GM06990 (cell line): Measurements from ENCODE around the gene SAMD10.
"Not testable (repeated sequence)": the region's sequence is repeated elsewhere in the genome, so short reads cannot be mapped to it uniquely, and the experiment has no call there.

Experiments
- DNase-seq: peaks from one replicate; pipeline ENCODE4 v3.0.0-alpha.2; 2011; ENCODE audit not compliant: insufficient read length; ENCODE audit errors: extremely low read depth
- H3K27me3 ChIP-seq: replicated peaks from 2 replicates; pipeline ENCODE4 v1.6.0; 2011; ENCODE audit warnings: low read length; ENCODE audit not compliant: control insufficient read depth, insufficient read depth
- H3K36me3 ChIP-seq: 2 replicates; pipeline ENCODE4 v1.5.1; 2011; ENCODE audit warnings: low read length; ENCODE audit not compliant: control insufficient read depth, insufficient read depth
- H3K4me3 ChIP-seq: replicated peaks from 2 replicates; pipeline ENCODE4 v1.5.1; 2011; ENCODE audit warnings: low read depth, mild to moderate bottlenecking, control low read depth, low read length
- TF ChIP-seq, protein P1 (sequence below): IDR thresholded peaks from 2 replicates; pipeline ENCODE4 v1.5.1; 2011; ENCODE audit warnings: low read length, control low read depth, mild to moderate bottlenecking, inconsistent platforms; ENCODE audit not compliant: insufficient read depth, poor library complexity, severe bottlenecking

The SAMD10 gene

DNA sequence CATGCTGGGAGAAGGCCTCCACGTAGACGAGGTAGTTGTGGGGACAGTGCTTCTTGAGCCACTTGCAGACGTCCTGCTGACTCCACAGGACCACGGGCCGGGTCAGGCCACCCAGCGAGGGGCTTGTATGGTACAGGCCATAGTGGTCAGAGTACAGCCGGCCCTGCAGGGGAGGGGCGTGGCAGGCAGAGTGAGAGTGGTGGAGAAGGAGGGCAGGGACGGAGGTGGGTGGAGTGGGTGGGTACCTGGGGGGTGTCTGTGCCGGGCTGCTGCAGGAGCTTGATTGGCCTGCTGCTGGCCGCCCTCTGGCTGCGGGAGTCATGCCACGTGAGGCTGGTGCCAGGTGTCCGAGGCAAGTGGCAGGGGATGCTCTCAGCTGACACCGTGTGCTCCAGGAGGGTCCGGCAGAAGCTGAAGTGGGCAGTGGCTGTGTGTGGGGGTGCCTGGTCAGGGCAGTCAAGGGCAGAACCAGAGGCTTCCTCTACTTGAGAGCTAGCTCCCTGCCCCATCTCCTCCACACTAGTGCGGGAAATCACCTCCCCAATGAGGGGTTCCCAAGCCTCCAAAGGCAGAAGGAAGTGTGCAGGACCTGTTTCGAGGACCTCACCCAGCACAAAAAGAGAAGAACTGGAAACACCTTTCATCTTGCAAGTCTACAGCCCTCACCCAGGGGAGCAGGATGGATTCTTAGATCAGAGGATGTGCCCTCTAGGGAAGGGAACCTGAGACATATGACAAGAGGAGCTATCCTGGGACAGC, 2.3 kb downstream of the SAMD10 start:
- TF ChIP-seq, protein P1, sequence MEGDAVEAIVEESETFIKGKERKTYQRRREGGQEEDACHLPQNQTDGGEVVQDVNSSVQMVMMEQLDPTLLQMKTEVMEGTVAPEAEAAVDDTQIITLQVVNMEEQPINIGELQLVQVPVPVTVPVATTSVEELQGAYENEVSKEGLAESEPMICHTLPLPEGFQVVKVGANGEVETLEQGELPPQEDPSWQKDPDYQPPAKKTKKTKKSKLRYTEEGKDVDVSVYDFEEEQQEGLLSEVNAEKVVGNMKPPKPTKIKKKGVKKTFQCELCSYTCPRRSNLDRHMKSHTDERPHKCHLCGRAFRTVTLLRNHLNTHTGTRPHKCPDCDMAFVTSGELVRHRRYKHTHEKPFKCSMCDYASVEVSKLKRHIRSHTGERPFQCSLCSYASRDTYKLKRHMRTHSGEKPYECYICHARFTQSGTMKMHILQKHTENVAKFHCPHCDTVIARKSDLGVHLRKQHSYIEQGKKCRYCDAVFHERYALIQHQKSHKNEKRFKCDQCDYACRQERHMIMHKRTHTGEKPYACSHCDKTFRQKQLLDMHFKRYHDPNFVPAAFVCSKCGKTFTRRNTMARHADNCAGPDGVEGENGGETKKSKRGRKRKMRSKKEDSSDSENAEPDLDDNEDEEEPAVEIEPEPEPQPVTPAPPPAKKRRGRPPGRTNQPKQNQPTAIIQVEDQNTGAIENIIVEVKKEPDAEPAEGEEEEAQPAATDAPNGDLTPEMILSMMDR = no peak
- DNase-seq = no peak
- H3K27me3 ChIP-seq = no peaks in the 10 kb centered on the region
- peaks cover 23% of the 10 kb centered on the region for H3K36me3 ChIP-seq
- H3K4me3 ChIP-seq = no peak overlapping the region

GRCh38 chr20:63976511-63976910, 2.9 kb downstream of the SAMD10 start:
- peaks cover 23% of the 10 kb centered on the region for H3K36me3 ChIP-seq
- H3K4me3 ChIP-seq, DNase-seq, H3K27me3 ChIP-seq: not testable (repeated sequence)

DNA sequence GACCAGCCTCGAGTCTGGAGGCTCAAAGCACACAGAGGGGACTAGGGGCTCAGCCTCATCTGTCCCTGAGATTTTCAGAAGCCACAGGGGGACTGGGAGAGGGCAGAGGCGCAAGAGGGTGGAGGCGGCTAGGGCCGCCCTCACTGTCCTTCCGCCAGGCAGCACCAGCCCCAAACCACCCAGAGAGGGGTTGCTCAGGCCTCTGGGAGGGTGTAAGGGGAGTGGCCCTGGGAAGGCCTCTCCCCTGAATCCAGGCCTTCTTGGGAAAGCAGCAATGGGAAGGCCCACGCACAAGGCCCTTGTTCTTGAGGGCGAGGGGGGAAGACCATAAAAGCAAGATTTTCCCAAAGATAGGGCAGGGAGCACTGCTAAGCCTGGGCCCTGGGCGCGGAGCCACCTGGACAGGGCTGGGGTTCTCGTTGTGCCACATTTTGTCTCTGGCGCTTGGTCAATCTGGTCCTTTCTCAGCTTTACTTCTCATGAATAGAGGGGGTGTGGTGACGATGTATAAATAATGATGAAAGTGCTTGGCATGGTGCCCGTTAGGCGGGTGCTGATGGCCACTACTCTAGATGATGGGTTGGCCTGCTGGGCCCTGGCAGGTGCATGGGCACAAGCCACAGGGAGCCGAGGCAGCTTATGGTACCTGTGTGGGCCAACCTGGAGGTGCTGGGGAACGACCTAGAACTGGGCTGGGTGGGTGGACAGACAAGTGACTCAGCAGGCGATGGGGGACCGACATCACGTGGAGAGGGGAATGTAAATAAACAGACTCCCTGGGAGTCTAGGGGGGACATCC, 4.8 kb downstream of the SAMD10 start:
- Histone ChIP-seq H3K36me3 (peaks cover 23% of the 10 kb centered on the region), H3K4me3 (no peak overlapping the region), H3K27me3 (no peaks in the 10 kb centered on the region)
- DNase-seq = peak; percentile 9
- TF ChIP-seq, protein P1 = no peak

- DNase-seq = peak; percentile 84
- TF ChIP-seq, protein P1 = peak; percentile 96
- no peak overlapping the region for H3K4me3 ChIP-seq
Observed at GRCh38 chr20:63973636-63974401, 5.6 kb downstream of the SAMD10 start.

GRCh38 chr20:63973160-63973479, 6.3 kb downstream of the SAMD10 start:
- H3K4me3 ChIP-seq = no peak overlapping the region
- peaks cover 23% of the 10 kb centered on the region for H3K36me3 ChIP-seq
- H3K27me3 ChIP-seq = no peaks in the 10 kb centered on the region
- TF ChIP-seq, protein P1 = no peak
- no peak for DNase-seq

More at GRCh38 chr20:63973636-63974401, 5.6 kb downstream of the SAMD10 start:
- H3K27me3 ChIP-seq = no peaks in the 10 kb centered on the region
- peaks cover 23% of the 10 kb centered on the region for H3K36me3 ChIP-seq
